GM12864 (cell line): ENCODE results near the gene ELP1.
"Not testable (repeated sequence)": the region's sequence is repeated elsewhere in the genome, so short reads cannot be mapped to it uniquely, and the experiment has no call there.

Source experiments
- DNase-seq: peaks from one replicate; pipeline ENCODE4 v3.0.0-alpha.2; 2011; ENCODE audit warnings: low read depth
- H3K4me3 ChIP-seq: 2 replicates; pipeline ENCODE4 v1.5.1; 2011; ENCODE audit warnings: mild to moderate bottlenecking, low read depth, low read length, control low read depth
- CTCF ChIP-seq: IDR thresholded peaks from 2 replicates; pipeline ENCODE4 v1.5.1; 2011; ENCODE audit warnings: low read depth, mild to moderate bottlenecking, moderate library complexity, low read length, control low read depth, inconsistent platforms; ENCODE audit errors: missing control alignments

Gene ELP1

DNA sequence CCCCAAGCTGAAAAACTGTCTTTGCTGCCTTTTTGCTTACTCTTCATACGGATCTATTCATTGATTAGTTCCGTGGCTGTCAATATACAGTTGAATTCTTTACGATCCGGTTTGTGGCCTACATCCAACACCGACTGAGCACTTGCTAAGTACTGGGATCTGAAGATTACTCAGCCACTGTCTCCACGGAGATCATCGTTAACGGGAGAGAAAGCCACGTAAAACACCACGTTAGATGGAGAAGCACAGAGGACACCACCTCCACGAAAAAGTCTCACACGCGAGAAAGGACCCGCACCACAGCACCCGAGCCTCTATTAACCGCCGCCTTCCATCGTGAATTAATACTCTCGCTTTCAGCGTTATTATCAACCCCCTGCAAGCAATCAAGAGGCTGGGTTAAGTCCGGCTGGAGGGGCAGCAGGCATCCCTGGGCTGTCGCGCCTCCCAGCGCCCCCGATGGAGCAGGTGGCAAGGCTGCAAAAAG lies 650 bp downstream of the ELP1 start:
- no peak for DNase-seq
- peak overlapping the region; percentile 95 for H3K4me3 ChIP-seq
- no peak for TF ChIP-seq CTCF

GRCh38 chr9:108928386-108928785 lies 5.5 kb downstream of the ELP1 start:
- TF ChIP-seq CTCF = no peak
- no peak for DNase-seq

GRCh38 chr9:108924466-108924865 lies 9.5 kb downstream of the ELP1 start:
- H3K4me3 ChIP-seq = no peak overlapping the region
- DNase-seq = no peak
- TF ChIP-seq CTCF = no peak

More at GRCh38 chr9:108928386-108928785, 5.5 kb downstream of the ELP1 start:
- no peak overlapping the region for H3K4me3 ChIP-seq

DNA sequence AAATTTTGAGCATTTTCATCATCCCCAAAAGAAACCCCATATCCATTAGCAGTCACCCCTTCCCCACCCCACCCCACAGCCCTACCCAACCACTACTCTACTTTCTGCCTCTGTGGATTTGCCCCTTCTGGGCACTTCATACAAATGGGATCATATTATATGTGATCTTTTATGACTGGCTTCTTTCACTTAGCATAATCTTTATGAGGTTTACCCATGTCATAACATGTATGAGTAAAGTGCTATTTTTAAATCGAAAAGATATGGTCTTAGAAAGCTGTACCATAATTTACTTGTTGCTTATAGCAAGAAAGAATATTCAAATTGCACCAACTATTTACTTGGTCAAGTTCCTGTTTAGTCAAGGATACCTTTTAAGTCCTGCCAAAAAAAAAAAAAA lies 12.7 kb downstream of the ELP1 start:
- no peak for TF ChIP-seq CTCF
- DNase-seq = no peak
- H3K4me3 ChIP-seq = no peak overlapping the region

GRCh38 chr9:108920401-108920800 lies 13.5 kb downstream of the ELP1 start:
- not testable (repeated sequence) for H3K4me3 ChIP-seq, DNase-seq

DNA sequence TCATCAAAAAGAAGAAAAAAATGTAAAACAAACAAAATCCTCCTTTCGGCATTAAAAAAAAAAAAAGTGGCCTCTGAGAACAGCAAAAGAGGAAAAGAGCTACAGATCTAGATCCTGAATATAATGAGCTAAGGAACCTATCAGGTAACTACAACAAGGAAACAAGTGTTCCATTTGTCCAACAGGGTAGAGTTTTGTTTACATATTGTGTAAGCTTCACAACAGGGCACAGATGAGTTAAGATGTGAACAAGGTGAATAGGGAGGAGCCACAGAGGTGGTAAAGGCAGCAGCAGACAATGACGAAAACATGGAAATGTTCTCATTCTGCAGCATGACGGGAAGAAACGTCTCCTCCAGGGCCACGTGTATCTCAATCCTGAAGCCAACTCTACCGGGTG lies 14.4 kb downstream of the ELP1 start:
- H3K4me3 ChIP-seq = no peak overlapping the region
- no peak for TF ChIP-seq CTCF

DNA sequence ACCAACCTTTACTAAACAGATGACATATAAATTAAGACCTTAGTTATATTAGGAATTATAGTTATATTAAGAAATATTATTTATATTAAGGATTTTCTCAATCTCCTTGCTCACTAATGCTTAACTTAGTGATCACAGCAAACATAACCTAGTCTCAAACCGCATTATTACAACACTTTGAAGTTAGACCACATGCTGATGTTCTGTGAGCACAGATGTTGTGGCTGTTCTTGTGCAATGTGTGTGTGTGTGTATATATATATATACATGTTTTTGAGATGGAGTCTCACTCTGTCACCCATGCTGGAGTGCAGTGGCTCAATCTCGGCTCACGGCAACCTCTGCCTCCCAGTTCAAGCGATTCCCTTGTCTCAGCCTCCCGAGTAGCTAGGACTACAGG lies 20.5 kb downstream of the ELP1 start:
- DNase-seq = no peak
- H3K4me3 ChIP-seq = no peak overlapping the region
- no peak for TF ChIP-seq CTCF

More for the DNA sequence above, 14.4 kb downstream of the ELP1 start:
- DNase-seq = no peak
